NOMO-1 treated with DMSO at 0.1 percent for 48 hours (cell line): ENCODE results near the gene NPIPB5.
"Not testable (repeated sequence)": the region's sequence is repeated elsewhere in the genome, so short reads cannot be mapped to it uniquely, and the experiment has no call there.

ENCODE experiments used
- DNase-seq: peaks from one replicate; lab custom pipeline; 2025; ENCODE audit not compliant: unreplicated experiment; lab: John Stamatoyannopoulos, UW

Gene NPIPB5

GRCh38 chr16:22510591-22510990 is at the start of gene NPIPB5:
Gene NPIPB5, plus strand, starts transcription at chr16:22510891. Its CDS starts 2,911 bp downstream, at chr16:22513802.
- not testable (repeated sequence) for DNase-seq

- DNase-seq, result not testable (repeated sequence)
Observed at GRCh38 chr16:22468846-22469245, 41.8 kb upstream of the NPIPB5 start.

- not testable (repeated sequence) for DNase-seq
Observed at GRCh38 chr16:22537996-22538395, 27.3 kb downstream of the NPIPB5 start.

GRCh38 chr16:22544809-22545208 is 34.1 kb downstream of the NPIPB5 start:
- not testable (repeated sequence) for DNase-seq

- not testable (repeated sequence) for DNase-seq
Observed at GRCh38 chr16:22546630-22547029, 35.9 kb downstream of the NPIPB5 start.

GRCh38 chr16:22547170-22547765 is 36.6 kb downstream of the NPIPB5 start:
- DNase-seq, result not testable (repeated sequence)

GRCh38 chr16:22549853-22550252 is 39.2 kb downstream of the NPIPB5 start:
- DNase-seq, result not testable (repeated sequence)

- not testable (repeated sequence) for DNase-seq
Observed at GRCh38 chr16:22551143-22551542, 40.5 kb downstream of the NPIPB5 start.

GRCh38 chr16:22551651-22552050 is 41.0 kb downstream of the NPIPB5 start:
- not testable (repeated sequence) for DNase-seq

- not testable (repeated sequence) for DNase-seq
Observed at GRCh38 chr16:22556759-22557158, 46.1 kb downstream of the NPIPB5 start.
